ENCODE results near the gene SH3BGRL2.

GRCh38 chr6:79605968-79606764 is 25.0 kb upstream of the SH3BGRL2 start:
- TF ChIP-seq FOXM1 (IDR thresholded peaks at IDR 0.05; ENCODE audit: borderline replicate concordance) (no peak), PKNOX1 (IDR thresholded peaks at IDR 0.05) (no peak)
